HG02763 (cell line): ENCODE results near the gene SPDYE18.
"Not testable (repeated sequence)": the region's sequence is repeated elsewhere in the genome, so short reads cannot be mapped to it uniquely, and the experiment has no call there.

ENCODE experiments used
- ATAC-seq: cut with Tn5 transposase; IDR thresholded peaks from one replicate; pipeline ENCODE4 v1.9.1; 2021; ENCODE audit warnings: mild to moderate bottlenecking, moderate library complexity; ENCODE audit not compliant: unreplicated experiment

Gene SPDYE18, protein sequence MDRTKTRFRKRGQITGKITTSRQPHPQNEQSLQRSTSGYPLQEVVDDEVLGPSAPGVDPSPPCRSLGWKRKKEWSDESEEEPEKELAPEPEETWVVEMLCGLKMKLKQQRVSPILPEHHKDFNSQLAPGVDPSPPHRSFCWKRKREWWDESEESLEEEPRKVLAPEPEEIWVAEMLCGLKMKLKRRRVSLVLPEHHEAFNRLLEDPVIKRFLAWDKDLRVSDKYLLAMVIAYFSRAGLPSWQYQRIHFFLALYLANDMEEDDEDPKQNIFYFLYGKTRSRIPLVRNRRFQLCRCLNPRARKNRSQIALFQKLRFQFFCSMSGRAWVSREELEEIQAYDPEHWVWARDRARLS

DNA sequence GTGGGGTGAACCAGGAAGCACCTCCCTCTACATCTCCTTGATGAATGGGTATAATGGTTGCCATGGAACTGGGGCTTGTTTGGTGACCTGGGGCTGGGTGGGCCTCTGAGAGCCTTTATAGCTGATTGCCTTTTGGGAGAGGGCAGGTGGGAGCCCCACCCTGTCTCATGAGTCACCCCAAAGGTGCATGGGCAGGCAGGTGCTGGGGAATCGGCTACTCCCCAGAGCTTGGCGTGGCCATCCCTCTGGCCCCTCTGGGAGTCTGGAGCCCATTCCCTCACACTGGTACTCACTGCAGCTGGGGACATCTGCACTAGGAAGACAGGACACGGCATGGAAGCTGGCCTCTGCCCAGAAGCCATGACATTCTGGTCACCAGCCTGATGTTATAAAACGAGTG, at the start of gene SPDYE18:
SPDYE18 (minus strand) TSS at position 2 of the 400 bp plus-strand sequence. CDS start 2,046 bp downstream, outside the sequence.
- not testable (repeated sequence) for ATAC-seq

DNA sequence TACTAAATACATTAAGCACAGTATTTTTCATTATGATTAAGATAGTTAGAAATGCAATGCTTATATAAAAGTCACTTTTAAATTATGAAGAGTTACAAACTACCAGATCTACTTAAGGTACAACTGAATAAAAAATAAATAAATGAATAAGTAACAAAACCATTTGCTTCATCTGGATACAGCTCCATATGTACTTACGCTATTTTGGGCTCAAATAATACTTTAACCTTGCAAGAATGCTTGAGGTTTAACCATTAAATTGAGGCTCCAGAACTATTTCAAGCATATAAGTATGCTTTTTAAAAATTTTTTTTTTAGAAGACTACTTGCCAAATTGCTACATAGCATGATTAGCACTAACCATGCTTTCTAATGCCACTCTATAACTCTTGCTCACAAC, 46.0 kb upstream of the SPDYE18 start:
- ATAC-seq: not testable (repeated sequence)

DNA sequence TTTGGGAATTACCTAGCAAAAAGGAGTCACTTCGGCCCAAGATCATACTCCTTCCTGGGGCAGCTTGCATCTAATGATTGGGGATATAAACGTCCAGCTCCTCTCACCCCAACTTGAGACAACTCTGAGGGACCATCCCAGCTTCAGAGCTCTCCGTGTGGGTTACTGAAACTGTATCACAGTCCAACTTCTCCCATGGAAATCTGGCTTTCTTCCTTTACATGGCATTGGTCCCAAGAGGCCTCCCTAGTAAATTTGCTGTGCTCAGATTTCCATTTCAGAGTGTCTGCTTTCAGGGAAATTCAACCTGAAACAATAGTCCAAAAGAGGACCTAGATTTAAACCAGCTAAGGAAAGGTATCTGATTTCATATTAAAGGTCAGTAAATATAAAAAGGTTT, 45.3 kb upstream of the SPDYE18 start:
- not testable (repeated sequence) for ATAC-seq

DNA sequence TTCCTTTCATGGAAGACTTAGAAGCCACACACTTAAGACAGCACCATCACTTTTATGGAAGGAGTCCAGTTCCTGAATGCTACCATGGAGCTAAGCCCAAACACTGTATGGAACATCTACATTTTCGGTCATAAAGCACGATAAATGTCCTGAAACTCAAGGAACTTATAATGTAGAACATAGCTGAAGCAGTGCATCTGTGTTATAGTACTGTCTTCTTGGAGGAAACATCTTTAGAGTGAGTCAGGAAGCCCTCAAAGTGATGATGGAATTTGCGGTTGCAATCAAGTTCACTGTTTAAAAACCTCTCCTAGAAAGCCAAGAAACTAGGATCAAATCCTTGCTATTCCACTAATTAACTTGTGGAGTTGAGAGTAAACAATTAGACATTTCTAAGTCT, 43.5 kb upstream of the SPDYE18 start:
- ATAC-seq: not testable (repeated sequence)

DNA sequence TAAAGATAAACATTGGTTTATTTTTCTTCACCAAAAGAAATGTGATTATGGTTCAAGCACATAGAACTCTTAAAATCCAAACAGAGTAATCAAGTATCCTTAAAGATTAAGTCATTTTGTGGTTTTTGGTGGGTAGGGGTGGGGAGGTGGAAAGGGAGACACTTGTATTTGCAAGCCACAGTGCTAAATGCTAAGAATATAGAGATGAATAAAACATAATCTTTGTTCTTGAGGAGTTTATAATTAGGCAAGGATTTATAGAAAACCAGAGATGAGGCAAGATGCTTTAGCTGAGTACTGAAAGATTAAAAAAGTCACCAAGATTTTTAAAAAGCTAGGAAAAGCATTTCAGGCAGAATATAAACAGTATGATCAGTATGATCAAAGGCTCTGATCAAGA, 40.3 kb upstream of the SPDYE18 start:
- ATAC-seq: not testable (repeated sequence)

DNA sequence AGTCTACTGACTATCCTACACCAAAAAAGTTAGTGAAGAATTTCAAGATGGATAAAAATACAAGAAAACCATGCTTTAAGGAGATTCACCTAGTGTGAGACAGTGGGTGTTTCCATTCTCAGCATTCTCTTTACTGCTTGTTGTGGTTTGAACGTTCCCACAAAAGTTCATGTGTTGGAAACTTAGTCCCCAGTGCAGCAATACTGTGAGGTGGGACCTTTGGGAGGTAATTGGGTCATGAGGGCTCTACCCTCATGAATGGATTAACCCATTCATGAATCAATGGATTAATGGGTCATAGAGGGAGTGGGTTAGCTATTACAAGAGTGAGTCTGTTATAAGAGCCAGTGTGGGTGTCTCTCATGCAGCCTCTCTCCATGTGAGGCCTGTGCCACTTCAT, 38.8 kb upstream of the SPDYE18 start:
- ATAC-seq: not testable (repeated sequence)

DNA sequence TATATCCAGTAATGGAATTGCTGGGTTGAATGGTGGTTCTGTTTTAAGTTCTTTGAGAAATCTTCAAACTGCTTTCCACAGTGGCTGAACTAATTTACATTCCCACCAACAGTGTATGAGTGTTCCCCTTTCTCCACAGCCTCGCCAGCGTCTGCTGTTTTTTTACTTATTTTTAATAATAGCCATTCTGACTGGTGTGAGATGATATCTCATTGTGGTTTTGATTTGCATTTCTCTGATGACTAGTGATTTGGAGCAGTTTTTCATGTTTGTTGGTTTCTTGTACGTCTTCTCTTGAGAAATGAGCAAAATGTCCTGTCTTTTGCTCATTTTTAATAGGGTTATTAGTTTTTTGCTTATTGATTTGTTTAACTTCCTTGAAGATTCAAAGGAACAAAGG, 38.1 kb upstream of the SPDYE18 start:
- ATAC-seq: not testable (repeated sequence)

DNA sequence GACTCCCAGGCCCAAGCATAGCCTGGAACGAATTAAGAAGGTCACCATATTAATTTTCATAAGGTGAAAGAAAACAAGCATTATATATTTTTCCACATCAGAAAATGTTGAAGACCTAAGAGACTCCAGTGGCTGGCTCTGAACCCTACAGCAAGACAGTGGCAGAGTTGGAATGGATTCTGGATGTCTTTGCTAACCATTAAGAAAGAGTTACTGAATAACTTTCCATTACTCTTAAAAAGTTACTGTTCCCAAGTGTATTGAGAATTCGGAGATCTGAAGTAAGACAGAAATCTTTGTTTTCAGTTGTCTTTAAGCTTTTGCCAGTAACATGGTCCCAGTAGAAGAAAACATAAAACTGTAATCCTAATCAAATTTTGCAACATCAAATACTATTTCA, 29.9 kb upstream of the SPDYE18 start:
- not testable (repeated sequence) for ATAC-seq

DNA sequence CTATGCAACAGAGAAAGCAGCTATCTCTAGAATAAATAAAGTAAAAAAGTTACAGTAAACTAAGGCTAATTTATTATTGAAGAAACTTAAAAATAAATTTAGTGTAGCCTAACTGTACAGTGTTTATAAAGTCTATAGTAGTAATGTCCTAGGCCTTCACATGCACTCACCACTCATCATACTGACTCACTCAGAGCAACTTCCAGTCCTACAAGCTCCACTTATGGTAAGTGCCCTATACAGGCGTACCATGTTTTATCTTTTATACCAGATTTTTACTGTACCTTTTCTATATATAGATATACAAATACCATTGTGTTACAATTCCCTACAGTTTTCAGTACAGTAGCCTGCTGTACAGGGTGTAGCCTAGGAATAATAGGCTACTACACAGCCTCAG, 19.8 kb upstream of the SPDYE18 start:
- ATAC-seq: not testable (repeated sequence)

DNA sequence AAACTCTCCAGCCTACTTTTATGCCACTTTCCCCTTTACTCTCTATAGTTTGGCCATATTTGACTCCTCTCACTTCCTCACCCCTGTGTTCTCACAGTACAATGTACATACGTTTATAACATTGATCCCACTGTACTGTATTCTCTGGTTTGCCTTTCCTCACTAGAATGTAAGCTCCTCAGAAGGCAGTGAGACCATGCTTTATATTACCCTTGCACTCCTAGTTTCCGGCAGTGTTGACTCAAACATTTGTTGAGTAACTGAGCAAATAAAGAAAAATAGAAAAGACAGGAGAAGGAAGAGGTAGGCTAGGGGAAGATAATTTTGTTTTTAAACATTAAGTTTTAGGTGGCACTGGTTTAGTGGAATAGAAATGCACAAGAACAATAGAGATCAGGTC, 17.9 kb upstream of the SPDYE18 start:
- ATAC-seq: not testable (repeated sequence)

DNA sequence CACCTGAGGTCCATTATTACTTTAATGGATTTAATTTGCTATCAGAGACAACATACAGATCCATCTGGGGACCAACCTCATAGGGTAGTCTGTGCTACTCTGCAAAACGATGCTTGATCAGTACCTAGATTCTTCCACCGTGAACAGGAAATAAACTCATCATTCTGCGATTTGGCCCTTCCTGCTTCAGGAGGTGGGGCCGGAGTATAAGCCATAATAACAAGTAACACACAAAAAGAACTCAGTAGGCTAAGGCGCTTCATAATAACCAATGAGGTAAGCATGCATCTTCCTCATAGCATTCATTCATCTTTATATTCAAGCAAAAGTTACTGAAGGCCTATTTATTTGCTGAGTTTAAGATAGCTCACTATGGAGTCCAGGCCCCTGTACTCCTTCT, 17.3 kb upstream of the SPDYE18 start:
- not testable (repeated sequence) for ATAC-seq

DNA sequence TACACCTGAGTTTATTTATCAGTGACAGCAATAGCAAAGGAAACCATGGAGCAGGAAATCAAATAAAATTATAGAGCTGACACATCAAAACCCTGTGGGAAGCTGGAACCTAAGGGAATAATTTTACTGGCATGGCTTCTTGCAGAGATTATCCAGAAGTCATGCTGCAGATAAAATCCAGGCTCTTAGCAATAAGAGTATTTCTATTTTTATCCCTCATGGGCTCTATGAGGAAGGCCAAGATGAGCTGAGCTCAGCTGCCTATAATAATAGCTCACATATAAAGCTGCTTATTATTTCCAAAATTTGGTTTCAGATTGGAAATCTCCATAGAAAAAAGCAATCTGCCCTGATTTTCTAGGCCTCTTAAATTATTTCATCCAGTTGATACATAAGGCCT, 16.8 kb upstream of the SPDYE18 start:
- not testable (repeated sequence) for ATAC-seq

DNA sequence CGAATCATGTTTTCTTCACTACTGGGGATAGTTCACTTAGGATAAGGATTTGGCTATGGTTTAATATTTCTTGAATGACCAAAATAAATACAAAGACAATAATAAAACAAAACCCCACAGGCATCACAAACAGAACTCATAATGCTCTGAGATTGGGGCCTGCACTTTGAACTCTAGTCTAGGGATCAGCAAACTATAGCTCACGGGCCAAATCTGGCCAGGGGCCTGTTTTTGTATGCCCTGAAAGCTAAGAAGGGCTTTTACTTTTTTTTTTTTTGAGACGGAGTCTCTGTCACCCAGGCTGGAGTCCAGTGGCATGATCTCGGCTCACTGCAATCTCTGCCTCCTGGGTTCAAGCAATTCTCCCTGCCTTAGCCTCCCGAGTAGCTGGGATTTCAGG, 14.7 kb upstream of the SPDYE18 start:
- not testable (repeated sequence) for ATAC-seq

DNA sequence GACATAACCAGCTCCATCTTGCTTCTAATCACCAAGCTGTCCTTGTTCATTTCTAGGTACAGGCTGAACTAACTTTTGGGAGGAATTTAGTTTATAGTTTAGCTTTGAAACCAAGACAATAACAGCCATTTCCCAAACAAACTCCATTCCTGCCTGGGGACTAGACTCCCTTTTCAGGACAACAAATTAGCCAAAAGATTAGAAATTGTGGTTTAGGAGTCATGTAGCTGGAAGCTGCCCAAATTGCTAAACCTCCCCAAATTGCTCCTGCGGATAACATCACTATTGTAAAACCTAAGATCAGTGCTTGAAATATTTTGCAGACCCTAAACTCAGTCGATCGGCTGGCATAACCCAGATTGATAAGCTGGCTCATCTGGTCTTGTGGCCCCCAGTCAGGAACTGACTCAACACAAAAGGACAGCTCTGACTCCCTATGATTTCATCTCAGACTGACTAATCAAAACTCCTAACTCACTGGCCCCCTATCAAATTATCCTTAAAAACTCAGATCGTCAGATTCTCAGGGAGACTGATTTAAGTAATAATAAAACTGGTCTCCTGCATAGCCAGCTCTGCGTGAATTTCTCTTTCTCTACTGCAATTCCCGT, 12.5 kb upstream of the SPDYE18 start:
- ATAC-seq: not testable (repeated sequence)

DNA sequence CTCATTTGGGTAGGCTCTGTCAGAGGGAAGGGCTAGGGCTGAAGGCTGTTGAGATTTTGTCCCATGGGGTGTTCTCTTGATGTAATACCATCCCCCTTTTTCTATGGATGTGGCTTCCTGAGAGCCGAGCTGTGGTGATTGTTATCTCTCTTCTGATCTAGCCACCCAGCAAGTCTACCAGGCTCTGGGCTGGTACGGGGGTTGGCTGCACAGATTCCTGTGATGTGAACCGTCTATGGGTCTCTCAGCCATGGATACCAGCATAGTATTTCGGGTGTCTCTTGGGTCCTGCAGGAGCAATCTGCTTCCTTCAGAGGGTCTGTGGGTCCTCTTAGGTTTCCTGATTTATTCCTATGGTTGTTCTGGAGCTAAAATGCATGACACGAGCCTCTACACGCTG, 8.8 kb upstream of the SPDYE18 start:
- not testable (repeated sequence) for ATAC-seq

DNA sequence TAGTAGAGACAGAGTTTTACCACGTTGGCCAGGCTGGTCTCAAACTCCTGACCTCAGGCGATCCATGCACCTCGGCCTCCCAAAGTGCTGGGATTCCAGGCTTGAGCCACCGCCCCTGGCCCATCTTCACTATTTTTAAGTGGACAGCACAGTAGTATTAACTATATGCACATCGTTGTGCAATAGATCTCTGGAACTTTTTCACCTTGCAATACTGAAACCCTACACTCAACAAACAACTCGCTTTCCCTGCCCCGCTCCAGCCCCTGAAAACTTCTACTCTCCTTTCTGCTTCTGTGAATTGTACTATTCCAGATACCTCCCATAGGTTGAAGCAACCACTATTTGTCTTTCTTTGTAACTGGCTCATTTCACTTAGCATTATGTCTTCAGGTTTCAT, 3.5 kb upstream of the SPDYE18 start:
- not testable (repeated sequence) for ATAC-seq

DNA sequence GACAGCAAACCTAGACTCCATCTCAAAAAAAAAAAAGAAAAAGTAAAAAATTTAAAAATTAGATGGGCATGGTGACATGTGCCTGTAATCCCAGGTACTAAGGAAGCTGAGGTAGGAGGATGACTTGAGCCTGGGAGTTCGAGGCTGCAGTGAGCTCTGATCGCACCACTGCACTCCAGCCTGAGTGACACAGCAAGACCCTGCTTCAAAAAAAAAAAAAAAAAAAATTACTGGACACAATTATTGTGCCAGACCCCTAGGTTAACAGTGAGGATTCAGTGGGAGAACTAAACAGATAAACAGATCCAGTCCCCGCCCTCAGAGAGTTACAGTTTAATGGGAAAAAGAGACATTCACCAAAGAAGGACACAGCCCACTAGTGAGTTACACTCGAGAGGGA, 1.4 kb upstream of the SPDYE18 start:
- ATAC-seq: not testable (repeated sequence)

DNA sequence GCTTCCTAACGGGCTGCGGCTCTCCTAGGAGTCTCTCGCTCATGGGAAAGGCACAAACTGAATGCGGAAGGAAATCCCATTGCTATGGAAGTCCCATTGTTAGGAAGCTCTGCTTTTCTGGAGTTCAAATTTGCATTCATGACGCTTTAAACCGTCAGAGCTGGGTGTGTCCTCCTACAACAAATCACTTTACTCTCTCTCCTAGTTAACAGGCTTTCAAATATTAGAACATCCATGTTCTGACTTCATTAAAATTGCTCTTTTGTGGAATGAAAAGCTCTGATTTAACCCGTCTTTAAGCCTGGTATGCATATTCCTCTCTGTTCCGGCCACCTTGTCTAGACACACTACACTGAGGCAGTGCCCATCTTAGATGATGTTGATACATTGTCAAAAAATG, 30.1 kb downstream of the SPDYE18 start, which contains the start of gene SPDYE17:
SPDYE17 (minus strand) TSS at position 101 of the 400 bp plus-strand sequence. CDS start 1,791 bp downstream, outside the sequence.
- ATAC-seq: not testable (repeated sequence)

DNA sequence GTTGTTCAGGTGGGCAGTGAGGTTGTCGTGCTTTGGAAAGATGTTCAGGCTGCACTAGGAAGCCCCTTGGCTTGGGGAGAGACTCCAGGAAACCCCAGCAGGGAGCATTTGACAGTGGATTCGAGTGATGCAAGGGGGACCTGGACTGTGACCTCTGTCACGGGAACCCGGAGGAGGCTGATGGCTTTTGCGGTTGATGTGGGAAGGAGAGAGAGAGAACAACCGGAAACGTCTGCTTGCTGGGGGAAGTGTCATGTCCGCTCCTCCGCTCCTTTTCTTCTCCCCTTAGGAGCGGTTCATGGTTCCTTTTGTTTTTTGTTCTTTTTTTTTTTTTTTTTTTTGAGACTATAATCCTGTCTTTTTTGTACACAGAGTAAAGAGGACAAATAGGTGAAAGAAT, 36.0 kb downstream of the SPDYE18 start:
- ATAC-seq: not testable (repeated sequence)

DNA sequence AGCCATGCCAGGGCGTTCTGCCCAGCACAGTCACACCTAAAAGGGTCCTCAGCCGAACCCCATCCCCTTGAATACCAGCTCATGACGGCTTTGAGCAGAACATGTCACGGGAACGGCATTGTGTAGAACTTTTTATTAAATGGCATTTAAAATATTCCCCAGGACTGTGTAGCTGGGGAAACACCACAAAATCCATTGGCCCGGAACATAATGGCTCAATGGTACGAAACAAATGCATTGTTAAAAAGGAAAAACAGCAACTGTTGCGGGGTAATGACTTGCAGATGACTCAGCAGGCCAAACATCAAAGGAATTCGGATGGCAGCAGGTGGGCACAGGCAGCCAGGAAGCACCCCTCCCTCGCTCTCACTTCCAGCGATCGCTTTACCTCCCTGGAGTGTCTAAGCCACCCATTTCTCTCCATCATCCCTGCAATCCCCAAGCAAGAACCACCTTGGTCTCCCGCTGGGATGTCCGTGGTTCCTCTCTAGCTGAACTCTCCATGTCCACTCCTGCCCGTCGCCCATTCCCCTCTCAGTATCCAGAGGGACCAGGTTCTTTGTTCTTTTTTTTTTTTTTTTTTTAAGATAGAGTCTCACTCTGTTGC, 52.2 kb downstream of the SPDYE18 start:
- not testable (repeated sequence) for ATAC-seq

DNA sequence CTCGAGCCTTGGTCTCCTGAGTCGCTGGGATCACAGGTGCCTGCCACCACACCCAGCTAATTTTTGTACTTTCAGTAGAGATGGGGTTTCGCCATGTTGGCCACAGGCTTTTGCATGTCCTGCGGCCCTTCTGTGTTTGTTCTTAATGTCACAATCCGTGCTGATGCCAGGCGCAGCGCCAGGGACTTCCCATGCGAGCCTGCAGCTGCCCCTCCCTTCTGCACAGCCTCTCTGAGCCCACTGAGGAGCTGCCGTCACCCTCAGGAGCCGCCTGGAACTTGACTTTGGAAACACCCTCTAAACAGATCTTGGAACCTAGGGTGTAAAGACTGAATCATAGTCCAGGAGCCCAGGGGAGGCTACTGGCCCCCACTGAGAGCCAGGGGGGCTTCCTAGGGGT, 54.4 kb downstream of the SPDYE18 start:
- not testable (repeated sequence) for ATAC-seq
